ENCODE measurements around the gene EP400.

The EP400 gene

GRCh38 chr12:132065609-132066344, 116.0 kb downstream of the EP400 start:
- TF ChIP-seq CTCF (conservative IDR thresholded peaks at IDR 0.05; ENCODE audit: low read depth, low read length): no peak
- no peak for DNase-seq (ENCODE audit: low read depth)
- no peak overlapping the region for H3K4me3 ChIP-seq (ENCODE audit: low read depth, low read length)

DNA sequence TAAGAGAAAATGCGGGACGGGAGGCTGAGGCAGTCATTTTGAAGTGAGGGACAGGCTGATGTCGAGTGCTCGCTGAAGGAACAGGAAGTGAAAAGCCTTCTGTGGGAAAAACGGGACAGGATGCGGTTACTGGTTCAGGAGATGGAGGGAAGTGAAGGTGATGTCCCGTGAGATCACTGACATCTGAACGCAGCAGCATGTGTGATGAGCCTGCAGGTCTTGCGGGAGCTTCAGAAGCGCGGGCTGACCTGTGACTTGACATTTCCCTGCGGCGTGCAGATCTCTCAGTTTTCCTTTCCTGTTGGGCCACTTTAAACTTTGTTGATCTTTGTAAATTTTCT, 116.6 kb downstream of the EP400 start:
- TF ChIP-seq CTCF (conservative IDR thresholded peaks at IDR 0.05; ENCODE audit: low read depth, low read length): no peak
- peak; percentile 12 for DNase-seq (ENCODE audit: low read depth)
- H3K4me3 ChIP-seq (ENCODE audit: low read depth, low read length): no peak overlapping the region

- no peak for DNase-seq (ENCODE audit: low read depth)
- TF ChIP-seq CTCF (conservative IDR thresholded peaks at IDR 0.05; ENCODE audit: low read depth, low read length): no peak
- H3K4me3 ChIP-seq (ENCODE audit: low read depth, low read length): no peak overlapping the region
Measured at GRCh38 chr12:132066749-132067148, 117.0 kb downstream of the EP400 start.

GRCh38 chr12:132067182-132067581, 117.4 kb downstream of the EP400 start:
- no peak for TF ChIP-seq CTCF (conservative IDR thresholded peaks at IDR 0.05; ENCODE audit: low read depth, low read length)
- no peak overlapping the region for H3K4me3 ChIP-seq (ENCODE audit: low read depth, low read length)
- DNase-seq (ENCODE audit: low read depth): peak; percentile 6

DNA sequence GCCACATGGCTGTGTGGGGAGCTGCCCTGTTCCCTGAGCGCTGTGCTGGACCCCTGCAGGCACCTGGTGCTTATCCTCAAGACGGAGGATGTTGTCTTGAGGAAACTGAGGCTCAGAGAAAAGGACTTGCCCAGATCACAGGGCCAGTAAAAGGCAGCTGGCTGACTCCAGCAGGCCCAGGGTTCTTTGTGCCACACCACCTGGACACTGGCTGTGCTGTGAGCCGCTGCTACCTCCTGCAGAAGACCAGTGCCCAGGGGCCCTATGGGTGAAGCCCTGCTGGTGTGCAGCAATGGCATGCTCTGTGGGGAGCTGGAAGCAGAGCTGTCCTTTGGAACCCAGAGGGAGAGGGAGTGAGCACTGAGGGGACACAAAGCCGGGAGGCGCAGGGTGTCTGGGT, 118.5 kb downstream of the EP400 start:
- TF ChIP-seq CTCF (conservative IDR thresholded peaks at IDR 0.05; ENCODE audit: low read depth, low read length): no peak
- no peak overlapping the region for H3K4me3 ChIP-seq (ENCODE audit: low read depth, low read length)
- DNase-seq (ENCODE audit: low read depth): no peak

DNA sequence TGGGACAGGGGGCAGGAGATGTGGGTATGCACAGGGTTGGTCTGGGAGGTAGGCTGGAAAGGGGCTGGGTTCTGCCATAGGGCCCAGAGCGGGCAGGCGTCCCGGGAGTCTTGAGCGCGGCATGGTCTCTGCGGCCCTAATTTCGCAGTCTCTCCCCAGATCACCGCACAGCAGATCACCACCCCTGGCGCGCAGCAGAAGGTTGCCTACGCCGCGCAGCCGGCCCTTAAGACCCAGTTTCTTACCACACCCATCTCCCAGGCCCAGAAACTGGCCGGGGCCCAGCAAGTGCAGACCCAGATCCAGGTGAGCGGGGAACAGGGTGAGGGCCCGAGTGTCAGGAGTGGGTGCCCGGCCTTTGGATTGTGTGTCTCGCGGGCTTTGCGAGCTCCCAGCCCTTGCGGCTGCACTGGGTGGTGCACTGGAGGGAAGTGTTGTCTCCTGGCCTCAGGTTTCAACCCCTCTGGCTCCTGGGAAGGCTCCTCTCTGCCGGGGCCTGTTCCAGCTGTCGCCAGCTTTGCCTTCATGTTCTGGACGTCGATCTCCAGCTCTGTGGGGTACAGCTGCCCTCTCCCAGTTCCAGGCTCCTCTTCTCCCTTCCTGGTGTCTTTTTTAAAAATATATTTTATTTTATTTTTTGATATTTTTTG, 119.7 kb downstream of the EP400 start:
- H3K4me3 ChIP-seq (ENCODE audit: low read depth, low read length): no peak overlapping the region
- no peak for DNase-seq (ENCODE audit: low read depth)
- no peak for TF ChIP-seq CTCF (conservative IDR thresholded peaks at IDR 0.05; ENCODE audit: low read depth, low read length)

DNA sequence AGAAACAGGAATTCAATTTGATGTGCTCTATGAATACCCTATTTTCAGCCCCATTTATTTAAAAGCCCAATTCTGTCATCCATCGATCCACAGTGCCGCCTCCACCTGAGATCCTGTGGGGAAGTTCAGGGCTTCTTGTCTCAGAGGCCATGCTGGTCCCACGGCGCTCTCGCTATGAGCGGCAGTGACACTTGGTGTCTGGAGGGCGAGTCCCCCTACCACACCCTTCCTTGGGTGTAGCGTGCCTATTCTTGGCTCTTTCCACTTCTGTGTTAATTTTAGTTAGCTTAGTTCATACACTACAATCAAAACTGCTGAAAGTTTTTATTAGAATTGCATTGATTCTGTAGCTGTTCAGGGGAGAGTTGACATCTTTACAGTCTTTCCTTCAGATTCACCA, 120.6 kb downstream of the EP400 start:
- no peak for DNase-seq (ENCODE audit: low read depth)
- H3K4me3 ChIP-seq (ENCODE audit: low read depth, low read length): no peak overlapping the region
- no peak for TF ChIP-seq CTCF (conservative IDR thresholded peaks at IDR 0.05; ENCODE audit: low read depth, low read length)
